ENCODE measurements around the gene SALL1.

DNA sequence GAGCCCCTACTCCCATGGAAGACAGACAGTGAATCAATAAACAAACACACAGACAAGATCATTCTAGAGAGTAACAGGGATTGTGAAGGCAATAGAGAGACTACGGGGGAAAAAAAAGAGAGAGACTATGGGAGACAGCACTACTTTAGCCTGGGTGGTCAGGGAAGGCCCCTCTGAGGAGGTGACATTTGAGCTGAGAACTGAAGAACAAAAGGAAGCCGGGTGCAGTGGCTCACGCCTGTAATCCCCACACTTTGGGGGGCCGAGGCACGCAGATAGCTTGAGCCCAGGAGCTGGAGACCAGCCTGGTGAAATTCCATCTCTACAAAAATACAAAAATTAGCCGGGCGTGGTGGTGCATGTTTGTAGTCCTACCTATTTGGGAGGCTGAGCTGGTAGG, 29.2 kb downstream of the SALL1 start:
- TF ChIP-seq, protein P1, sequence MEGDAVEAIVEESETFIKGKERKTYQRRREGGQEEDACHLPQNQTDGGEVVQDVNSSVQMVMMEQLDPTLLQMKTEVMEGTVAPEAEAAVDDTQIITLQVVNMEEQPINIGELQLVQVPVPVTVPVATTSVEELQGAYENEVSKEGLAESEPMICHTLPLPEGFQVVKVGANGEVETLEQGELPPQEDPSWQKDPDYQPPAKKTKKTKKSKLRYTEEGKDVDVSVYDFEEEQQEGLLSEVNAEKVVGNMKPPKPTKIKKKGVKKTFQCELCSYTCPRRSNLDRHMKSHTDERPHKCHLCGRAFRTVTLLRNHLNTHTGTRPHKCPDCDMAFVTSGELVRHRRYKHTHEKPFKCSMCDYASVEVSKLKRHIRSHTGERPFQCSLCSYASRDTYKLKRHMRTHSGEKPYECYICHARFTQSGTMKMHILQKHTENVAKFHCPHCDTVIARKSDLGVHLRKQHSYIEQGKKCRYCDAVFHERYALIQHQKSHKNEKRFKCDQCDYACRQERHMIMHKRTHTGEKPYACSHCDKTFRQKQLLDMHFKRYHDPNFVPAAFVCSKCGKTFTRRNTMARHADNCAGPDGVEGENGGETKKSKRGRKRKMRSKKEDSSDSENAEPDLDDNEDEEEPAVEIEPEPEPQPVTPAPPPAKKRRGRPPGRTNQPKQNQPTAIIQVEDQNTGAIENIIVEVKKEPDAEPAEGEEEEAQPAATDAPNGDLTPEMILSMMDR (IDR thresholded peaks at IDR 0.05; ENCODE audit: poor library complexity, severe bottlenecking) = no peak
- no peak for TF ChIP-seq EZH2 (IDR thresholded peaks at IDR 0.05; ENCODE audit: borderline replicate concordance, insufficient read depth, low read length, poor library complexity, severe bottlenecking)
- TF ChIP-seq EP300 (conservative IDR thresholded peaks at IDR 0.05; ENCODE audit: poor library complexity, severe bottlenecking) = no peak
- no peak for TF ChIP-seq REST (IDR thresholded peaks at IDR 0.05; ENCODE audit: borderline replicate concordance)
- TF ChIP-seq POLR2AphosphoS5 (IDR thresholded peaks at IDR 0.05) = no peak
- no peak for TF ChIP-seq TAF1 (IDR thresholded peaks at IDR 0.05; ENCODE audit: low read depth)
- no peak for TF ChIP-seq MXI1 (conservative IDR thresholded peaks at IDR 0.05; ENCODE audit: poor library complexity, severe bottlenecking)
- no peak for TF ChIP-seq RAD21 (conservative IDR thresholded peaks at IDR 0.05)

Data from neural cell (in vitro differentiated cells).